GM19324 (cell line): ENCODE measurements around the gene FETUB.
"Not testable (repeated sequence)": the region's sequence is repeated elsewhere in the genome, so short reads cannot be mapped to it uniquely, and the experiment has no call there.

ENCODE experiments used
- ATAC-seq: cut with Tn5 transposase; IDR thresholded peaks from one replicate; pipeline ENCODE4 v1.9.1; 2021; ENCODE audit warnings: mild to moderate bottlenecking, moderate library complexity; ENCODE audit not compliant: unreplicated experiment, low FRiP score

Gene FETUB

GRCh38 chr3:186630950-186631641 is 9.1 kb upstream of the FETUB start:
- no peak for ATAC-seq

GRCh38 chr3:186633481-186633880 is 6.7 kb upstream of the FETUB start:
- ATAC-seq, result no peak

DNA sequence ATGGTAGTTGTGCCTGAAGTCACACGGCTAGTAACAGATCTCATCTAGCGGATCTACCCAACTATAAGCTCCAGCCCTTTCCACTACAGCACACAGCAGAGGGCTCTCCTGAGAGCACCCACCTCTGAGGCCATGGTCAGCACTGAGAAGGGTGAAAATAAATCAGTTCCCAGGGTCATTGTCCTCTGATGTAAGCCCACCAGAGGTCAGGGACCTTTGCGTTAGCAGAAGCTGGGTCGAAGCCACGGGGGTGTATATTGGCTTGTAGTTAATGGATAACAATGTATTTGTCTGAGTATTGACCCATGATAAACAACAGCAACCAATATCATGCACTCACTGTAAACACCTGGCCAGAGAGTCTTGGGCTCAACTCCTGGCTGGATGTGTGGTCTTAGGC is 6.0 kb upstream of the FETUB start:
- ATAC-seq, result not testable (repeated sequence)

DNA sequence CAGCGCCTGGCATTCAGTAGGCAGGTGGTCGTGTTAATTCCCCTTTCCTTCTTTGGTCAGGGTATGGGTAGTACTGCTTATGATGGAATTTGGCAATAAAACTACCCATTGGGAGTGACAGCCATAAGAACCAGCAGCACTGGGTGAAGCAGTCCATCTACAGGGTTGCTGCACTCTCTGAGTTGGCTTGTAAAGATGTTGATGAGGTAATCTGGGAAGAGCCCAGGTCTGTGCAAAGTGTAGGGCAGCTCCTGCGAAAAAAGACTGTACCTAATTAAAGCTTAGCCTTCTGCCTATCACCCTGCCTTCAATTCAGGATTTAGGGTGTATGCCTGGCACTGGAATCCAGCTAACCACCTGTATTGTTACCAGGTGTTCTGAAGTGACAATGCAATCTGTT is 4.7 kb upstream of the FETUB start:
- ATAC-seq, result no peak

DNA sequence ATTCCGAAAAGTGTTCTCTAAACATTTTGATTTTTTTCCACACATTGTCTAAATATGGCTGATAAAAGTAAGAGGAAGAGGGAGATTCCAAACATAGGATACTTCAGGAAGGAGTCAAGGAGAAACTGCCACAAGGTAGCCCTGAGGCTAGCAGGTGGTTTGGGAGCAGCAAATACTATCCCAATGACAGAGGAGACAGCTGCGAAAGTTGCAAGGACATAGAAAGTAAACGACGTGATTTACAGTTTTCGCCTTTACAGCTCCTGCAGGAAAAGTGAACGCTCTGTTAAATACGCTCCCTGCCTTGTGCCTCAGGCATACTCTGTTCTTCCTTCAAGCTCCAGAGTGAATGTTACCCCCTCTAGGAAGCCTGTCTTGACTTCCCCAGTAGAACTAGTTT is 3.7 kb upstream of the FETUB start:
- ATAC-seq, result no peak

- no peak for ATAC-seq
Observed at GRCh38 chr3:186637686-186638085, 2.5 kb upstream of the FETUB start.

DNA sequence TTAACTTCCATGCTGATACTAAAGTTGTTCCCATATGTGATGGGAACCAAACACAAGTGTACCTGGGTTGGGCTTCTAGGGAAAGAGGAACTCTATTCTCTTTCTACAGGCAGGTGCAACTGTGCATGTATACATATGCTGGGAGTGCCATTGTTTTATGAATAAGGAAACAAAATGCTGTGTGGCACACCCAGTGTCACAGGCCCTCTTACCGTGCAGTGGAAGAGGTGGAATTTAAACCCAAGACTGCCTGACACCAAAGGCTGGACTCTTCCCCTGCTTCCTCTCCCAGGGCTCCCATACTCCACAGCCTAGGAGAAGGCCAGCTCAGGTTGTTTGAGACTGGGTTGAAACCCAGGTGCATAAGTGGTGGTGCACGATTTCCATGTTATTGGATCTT is 1.9 kb upstream of the FETUB start:
- no peak for ATAC-seq

- no peak for ATAC-seq
Observed at GRCh38 chr3:186640473-186640818, 247 bp downstream of the FETUB start.

DNA sequence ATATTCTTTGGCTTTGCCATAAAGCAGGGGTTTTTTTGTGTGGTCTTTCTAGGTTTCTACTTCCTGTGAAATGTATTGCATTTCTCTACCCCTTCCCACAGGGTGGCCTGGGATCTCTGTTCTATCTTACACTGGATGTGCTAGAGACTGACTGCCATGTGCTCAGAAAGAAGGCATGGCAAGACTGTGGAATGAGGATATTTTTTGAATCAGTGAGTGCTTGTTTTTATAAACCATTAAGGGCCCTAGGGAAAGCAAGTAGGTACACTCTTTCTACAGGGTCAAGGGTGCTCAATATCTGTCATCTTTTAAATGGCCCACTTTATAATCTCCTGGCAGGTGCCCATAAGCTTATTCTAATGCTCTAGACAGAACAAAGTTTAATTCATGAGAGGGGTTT is 730 bp downstream of the FETUB start:
- no peak for ATAC-seq

GRCh38 chr3:186642014-186642413 is 1.8 kb downstream of the FETUB start:
- ATAC-seq, result no peak

DNA sequence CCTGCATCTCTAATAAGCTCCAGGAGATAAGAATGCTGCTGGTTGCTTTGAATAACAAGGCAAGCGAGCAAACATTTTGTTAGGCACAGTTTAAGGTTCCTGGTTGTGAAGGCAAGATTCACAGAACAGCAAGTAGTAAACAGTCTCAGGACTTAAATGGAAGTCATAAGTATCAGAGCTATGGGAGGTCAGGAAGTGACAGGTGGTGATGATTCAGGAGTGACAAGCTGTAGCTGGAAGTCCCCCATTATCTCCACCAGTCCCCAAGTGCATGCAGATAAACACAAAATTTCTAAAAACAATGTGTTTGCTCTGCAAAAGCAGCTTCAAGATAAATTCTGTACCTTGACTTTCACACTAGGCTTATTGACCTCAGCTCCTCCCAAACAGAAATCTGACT is 3.3 kb downstream of the FETUB start:
- ATAC-seq, result no peak

DNA sequence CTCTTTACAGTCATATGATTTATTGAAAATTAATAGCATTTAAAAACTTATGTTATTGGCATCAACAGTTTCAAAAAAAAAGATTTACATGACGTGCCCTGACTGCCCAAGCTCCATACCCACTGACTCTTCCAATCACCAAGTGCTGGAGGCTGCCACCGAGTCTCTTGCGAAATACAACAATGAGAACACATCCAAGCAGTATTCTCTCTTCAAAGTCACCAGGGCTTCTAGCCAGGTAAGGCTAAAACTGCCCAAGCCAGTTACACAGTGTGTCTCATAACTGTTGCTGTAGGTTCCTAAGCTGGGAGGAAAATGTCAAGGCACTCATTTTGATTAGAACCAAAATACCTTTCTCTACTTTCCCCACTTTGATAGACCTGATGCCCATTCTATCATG is 4.5 kb downstream of the FETUB start:
- no peak for ATAC-seq

DNA sequence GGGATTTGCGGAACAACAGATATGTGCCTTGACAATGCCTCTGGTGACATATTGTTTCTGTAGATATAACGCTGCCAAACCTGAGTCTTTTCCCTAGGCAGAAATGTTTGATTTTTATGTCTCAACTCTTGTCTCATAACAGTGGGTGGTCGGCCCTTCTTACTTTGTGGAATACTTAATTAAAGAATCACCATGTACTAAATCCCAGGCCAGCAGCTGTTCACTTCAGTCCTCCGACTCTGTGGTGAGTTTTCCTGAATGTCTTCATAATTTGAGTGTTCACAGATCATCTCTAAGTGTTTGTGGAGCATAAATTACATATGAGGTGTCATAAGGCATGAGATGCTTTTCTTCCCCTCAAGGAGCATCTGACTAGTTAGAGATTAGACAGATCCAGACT is 5.9 kb downstream of the FETUB start:
- no peak for ATAC-seq

DNA sequence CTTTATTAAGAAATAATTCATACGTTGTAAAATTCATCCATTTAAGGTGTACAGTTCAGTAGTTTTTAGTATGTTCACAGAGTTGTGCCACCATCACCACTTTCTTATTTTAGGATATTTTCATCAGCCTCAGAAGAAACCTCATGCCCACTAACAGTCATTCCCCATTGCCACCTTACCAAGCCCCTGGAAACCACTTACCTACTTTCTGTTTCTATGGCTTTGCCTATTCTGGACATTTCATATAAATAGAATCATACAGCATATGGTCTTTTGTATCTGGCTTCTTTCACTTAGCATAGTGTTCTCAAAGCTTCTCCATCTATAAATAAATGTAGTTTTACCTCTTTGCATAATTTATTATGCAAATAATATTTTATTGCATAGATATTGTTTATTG is 6.6 kb downstream of the FETUB start:
- ATAC-seq, result no peak

DNA sequence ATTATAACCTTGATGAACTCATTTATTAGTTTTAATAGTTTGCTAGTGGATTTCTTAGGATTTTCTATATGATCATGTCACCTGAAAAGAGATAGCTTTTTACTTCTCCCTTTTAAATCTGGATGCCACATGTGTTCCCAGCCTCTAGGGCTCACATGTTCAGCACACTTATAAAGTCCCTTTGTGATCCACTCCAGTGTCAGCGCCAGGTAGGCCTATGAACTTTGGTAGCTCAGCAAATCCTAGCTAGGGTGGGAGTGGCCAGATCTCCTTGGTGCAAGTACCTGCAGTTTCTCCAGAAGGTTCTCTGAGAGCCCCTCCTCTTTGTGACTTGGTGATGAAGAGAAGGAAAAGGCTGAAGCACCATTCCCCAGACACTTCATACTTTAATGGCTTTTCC is 8.7 kb downstream of the FETUB start:
- no peak for ATAC-seq

GRCh38 chr3:186651678-186652215 is 11.5 kb downstream of the FETUB start:
- ATAC-seq, result no peak

DNA sequence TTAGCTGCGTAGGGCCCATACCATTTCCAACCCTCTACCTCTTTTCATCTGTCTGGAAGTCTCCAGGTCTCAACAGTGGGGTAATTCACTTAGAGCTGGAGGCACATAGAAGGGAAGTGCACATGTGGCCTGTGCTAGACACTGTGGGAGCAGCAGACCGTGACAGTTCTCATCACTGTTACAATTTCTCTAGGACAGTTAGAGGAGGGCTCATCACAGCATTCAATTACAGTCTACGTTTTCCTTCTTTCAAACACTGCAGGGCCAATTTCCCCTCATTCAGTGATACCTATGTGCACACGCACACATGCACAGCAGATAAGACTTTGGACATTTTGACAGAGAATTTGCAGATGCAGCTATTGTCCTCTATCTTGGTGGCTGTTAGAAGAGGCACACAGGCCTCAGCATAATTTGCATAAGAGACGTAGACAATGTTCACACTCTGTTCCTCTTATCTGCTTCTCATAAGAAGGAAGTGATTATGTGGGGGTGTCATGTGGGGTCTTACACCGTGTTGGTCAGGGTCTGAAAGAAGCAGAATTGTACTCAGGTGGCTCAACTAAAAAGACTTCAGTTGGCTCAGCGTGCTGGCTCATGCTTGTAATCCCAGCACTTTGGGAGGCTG is 13.0 kb downstream of the FETUB start:
- ATAC-seq, result peak; percentile 86

GRCh38 chr3:186653984-186654383 is 13.8 kb downstream of the FETUB start:
- no peak for ATAC-seq

DNA sequence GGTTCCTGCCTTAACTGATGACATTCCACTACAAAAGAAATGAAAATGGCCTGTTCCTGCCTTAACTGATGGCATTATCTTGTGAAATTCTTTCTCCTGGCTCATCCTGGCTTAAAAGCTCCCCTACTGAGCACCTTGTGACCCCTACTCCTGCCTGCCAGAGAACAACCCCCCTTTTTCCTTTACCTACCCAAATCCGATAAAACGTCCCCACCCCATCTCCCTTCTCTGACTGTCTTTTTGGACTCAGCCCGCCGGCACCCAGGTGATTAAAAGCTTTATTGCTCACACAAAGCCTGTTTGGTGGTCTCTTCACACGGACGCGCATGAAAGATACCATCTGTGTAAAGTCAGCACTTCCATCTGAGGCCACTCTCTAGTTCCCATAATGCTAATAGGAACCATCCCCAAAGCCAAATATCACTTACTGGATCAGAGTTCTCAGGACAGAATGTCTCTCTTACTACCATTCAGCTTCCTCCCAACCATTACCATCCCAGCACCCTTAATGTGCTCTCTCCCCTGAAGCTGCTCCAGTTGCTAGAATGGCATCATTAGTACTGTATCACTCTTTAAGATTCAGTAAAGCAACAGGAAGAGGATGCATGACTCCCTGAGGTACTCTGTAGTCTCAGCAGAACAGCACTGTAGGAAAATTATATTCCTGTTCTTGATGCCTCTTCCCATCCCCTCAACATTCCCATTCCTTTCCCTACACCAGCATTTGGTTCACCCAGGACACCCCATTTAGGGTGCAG is 23.3 kb downstream of the FETUB start:
- ATAC-seq, result no peak

DNA sequence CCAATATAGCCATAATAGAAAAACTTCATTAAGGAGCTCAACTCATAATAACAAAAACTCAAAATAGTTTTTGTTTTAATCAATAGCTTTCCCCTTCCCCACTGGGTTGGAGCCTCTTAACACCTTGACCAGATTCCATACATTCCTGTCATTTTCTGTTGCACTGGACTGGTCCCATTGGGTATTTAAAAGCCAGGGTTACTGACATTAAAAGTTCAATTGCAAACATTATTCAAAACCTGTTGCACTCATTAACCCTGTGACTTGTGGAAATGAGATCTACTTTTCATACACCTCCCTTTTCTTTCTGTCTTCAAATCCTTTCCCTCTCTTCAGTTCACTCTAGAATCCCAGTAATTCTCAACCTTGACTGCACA is 23.9 kb downstream of the FETUB start:
- ATAC-seq, result no peak

DNA sequence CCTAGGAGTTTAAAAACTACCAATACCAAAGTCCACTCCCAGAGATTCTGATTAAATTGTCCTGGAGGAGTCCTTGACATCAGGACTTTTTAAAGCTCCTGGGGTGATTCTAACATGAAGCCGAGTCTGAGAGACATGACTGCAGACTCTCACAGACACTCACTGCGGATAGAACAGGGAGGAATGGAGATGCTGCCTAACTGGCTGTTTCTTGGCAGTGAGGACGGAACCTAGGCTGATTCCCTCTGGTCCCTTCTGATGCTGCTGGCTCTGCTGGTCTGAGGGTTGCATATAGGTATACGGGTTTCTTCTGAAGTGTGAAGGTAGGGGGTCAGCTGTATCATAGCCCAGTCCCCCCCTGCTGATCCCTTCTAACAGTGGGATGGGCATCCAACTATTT is 24.3 kb downstream of the FETUB start:
- no peak for ATAC-seq
